HEK293 (cell line): Measurements from ENCODE around the gene ARHGAP26.

Experiments
- CTCF ChIP-seq: fragments of 450-650 bp; formaldehyde crosslinking; IDR thresholded peaks from 2 replicates; pipeline ENCODE4 v1.5.1; 2016; ENCODE audit warnings: missing biosample characterization, missing genetic modification characterization
- HOXA7 ChIP-seq: sonication (generic); formaldehyde crosslinking; IDR thresholded peaks from 2 replicates; pipeline ENCODE4 v1.8.1; 2022; ENCODE audit warnings: missing genetic modification reagents, borderline replicate concordance
- ZNF354C ChIP-seq: fragments of 450-650 bp; formaldehyde crosslinking; IDR thresholded peaks from 2 replicates; pipeline ENCODE4 v1.5.1; 2016; ENCODE audit warnings: missing biosample characterization, missing genetic modification characterization, low read depth, borderline replicate concordance
- ZNF473 ChIP-seq: fragments of 450-650 bp; formaldehyde crosslinking; IDR thresholded peaks from 2 replicates; pipeline ENCODE4 v1.5.1; 2017; ENCODE audit warnings: missing biosample characterization, missing genetic modification characterization
- TF ChIP-seq, protein P1 (sequence below): fragments of 450-650 bp; formaldehyde crosslinking; IDR thresholded peaks from 2 replicates; pipeline ENCODE4 v1.5.1; 2016; ENCODE audit warnings: missing biosample characterization, missing genetic modification characterization

DNA sequence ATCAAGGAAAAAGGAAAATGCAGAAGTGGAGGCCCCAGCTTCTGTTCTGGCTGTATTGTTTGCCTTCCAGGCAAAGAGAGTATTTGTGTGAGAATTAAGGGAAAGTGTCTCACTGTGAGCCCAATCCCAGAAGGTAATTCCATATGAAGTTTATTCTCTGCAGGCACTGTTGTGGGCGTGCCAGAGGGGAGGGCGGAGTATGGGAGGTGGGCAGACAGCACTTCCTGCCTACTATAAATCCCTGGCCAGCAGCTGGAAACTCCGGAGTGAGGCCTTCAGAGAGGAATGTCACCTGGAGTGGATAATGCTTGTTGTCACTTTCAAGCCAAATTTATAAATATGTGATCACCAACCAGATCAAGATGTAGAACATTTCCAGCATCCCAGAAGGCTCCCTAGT, 209.5 kb downstream of the ARHGAP26 start:
- TF ChIP-seq, protein P1, sequence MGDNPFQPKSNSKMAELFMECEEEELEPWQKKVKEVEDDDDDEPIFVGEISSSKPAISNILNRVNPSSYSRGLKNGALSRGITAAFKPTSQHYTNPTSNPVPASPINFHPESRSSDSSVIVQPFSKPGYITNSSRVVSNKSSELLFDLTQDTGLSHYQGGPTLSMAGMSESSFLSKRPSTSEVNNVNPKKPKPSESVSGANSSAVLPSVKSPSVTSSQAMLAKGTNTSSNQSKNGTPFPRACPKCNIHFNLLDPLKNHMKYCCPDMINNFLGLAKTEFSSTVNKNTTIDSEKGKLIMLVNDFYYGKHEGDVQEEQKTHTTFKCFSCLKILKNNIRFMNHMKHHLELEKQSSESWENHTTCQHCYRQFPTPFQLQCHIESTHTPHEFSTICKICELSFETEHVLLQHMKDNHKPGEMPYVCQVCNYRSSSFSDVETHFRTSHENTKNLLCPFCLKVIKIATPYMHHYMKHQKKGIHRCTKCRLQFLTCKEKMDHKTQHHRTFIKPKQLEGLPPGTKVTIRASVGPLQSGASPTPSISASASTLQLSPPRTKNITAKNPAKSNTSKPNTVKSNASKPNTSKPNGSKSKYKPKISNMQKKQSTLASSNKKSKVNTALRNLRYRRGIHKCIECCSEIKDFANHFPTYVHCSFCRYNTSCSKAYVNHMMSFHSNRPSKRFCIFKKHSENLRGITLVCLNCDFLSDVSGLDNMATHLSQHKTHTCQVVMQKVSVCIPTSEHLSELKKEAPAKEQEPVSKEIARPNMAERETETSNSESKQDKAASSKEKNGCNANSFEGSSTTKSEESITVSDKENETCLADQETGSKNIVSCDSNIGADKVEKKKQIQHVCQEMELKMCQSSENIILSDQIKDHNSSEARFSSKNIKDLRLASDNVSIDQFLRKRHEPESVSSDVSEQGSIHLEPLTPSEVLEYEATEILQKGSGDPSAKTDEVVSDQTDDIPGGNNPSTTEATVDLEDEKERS (tag by site-specific recombination): no peak
- TF ChIP-seq CTCF: no peak
- no peak for TF ChIP-seq ZNF473 (tag by site-specific recombination)
- no peak for TF ChIP-seq ZNF354C (tag by site-specific recombination)
- no peak for TF ChIP-seq HOXA7 (CRISPR knock-in tag)
